Mucosa of descending colon (tissue), 3 donors: Measurements from ENCODE around the gene PDE11A. TPM values are rescaled to one million over a fixed set of nuclear protein-coding genes. Genes with fewer than 3 reads are reported as not detected.

Experiments used
- ATAC-seq: fragments of 200-7000 bp; cut with Tn5 transposase; one replicate; pipeline ENCODE4 v1.9.1; 2020; ENCODE audit warnings: mild to moderate bottlenecking, moderate library complexity
- DNase-seq, 3 donors: peaks; one replicate each; pipeline ENCODE4 v3.0.0-alpha.2; 2020
- H3K36me3 ChIP-seq: fragments of 200-600 bp; one replicate; pipeline ENCODE4 v1.8.0; 2021; ENCODE audit warnings: low read depth, mild to moderate bottlenecking
- H3K4me1 ChIP-seq: fragments of 200-600 bp; one replicate; pipeline ENCODE4 v1.8.0; 2021; ENCODE audit warnings: low read depth, mild to moderate bottlenecking
- H3K4me3 ChIP-seq: fragments of 200-600 bp; one replicate; pipeline ENCODE4 v1.8.0; 2021; ENCODE audit warnings: mild to moderate bottlenecking
- H3K9me3 ChIP-seq: fragments of 200-600 bp; one replicate; pipeline ENCODE4 v1.8.0; 2021; ENCODE audit warnings: mild to moderate bottlenecking
- intact Hi-C, 2 donors: fragments of 100-400 bp; cut with DNase I in 1 of 2; cut with micrococcal nuclease in 1 of 2; formaldehyde crosslinking; loops; one replicate each; pipeline versions ENCODE4 v1.11.0 to v1.11.1; 2022; cut with DNase I, micrococcal nuclease
- total RNA-seq, 3 donors: library from RNA; stranded (reverse); fragmentation: NEBNext Ultra II Directional in 2 of 3; extraction: Animal tissue kit (Norgen Biotek cat#: 25700) in 2 of 3; gene quantifications; one replicate each; pipeline versions ENCODE4 v1.2.1 to v1.2.4, GENCODE V29; 2021 to 2023
- TF ChIP-seq, protein P1 (sequence below): fragments of 200-600 bp; IDR thresholded peaks from one replicate; pipeline ENCODE4 v1.8.0; 2022; ENCODE audit warnings: antibody characterized with exemption, mild to moderate bottlenecking
- donor health status: DM: no; HTN: no; CAD: no; lungs with moderate emphysema.
- donor health status: DM: no; HTN: no; CAD: no.
- donor health status: DM: no; HTN: yes; CAD: no.

The PDE11A gene
- total RNA-seq, 3 donors from 2014 or later = 1.0 to 3.2 (median 2.7) TPM

DNA sequence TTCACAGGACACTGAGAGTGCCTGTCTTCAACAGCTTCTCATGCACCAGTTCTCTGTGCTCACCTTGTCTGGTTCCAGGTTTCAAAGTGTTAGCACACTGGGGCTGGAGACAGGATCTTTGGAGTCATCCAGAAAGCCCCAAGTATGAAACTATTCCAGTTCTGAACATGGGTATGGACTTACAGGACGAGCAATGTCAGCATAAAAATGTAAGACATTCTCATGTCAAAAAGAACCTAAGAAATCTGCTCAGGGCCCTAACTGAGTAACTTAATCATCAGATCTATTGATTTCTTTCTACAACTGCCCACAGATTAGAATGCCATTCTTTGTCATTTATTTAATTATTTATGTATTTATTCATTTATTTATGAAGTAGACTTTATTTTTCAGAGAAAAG, 495.5 kb downstream of the PDE11A start:
- DNase-seq = no peak
- H3K36me3 ChIP-seq = no peaks in the 10 kb centered on the region
- H3K9me3 ChIP-seq = no peaks in the 10 kb centered on the region
- TF ChIP-seq, protein P1, sequence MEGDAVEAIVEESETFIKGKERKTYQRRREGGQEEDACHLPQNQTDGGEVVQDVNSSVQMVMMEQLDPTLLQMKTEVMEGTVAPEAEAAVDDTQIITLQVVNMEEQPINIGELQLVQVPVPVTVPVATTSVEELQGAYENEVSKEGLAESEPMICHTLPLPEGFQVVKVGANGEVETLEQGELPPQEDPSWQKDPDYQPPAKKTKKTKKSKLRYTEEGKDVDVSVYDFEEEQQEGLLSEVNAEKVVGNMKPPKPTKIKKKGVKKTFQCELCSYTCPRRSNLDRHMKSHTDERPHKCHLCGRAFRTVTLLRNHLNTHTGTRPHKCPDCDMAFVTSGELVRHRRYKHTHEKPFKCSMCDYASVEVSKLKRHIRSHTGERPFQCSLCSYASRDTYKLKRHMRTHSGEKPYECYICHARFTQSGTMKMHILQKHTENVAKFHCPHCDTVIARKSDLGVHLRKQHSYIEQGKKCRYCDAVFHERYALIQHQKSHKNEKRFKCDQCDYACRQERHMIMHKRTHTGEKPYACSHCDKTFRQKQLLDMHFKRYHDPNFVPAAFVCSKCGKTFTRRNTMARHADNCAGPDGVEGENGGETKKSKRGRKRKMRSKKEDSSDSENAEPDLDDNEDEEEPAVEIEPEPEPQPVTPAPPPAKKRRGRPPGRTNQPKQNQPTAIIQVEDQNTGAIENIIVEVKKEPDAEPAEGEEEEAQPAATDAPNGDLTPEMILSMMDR = no peak
- no peaks in the 10 kb centered on the region for H3K4me1 ChIP-seq
- no peak overlapping the region for H3K4me3 ChIP-seq
- no peak for ATAC-seq
- intact Hi-C loops = no loop called here

DNA sequence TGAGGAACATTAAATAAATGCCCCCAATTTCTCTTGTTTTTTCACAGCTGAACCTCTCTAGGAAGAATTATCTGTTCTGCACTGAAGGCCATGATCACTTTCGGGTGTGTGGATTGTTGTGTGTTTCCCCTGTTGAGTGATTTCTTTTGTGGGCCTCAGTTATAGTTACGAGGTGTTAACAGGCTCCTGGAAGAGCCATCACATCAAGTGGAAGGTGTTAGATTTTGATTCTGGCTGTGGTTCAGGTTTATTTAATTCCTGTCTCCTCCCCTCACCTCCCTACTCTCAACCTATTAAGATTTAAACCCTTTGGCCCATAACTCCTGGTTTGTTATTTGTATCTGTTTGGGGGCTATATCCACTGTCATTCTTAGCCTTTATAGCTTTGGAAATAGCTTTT, 497.2 kb downstream of the PDE11A start:
- H3K36me3 ChIP-seq = no peaks in the 10 kb centered on the region
- no peaks in the 10 kb centered on the region for H3K4me1 ChIP-seq
- DNase-seq (no peak), ATAC-seq (no peak)
- no peak overlapping the region for H3K4me3 ChIP-seq
- TF ChIP-seq, protein P1 = no peak
- H3K9me3 ChIP-seq = no peaks in the 10 kb centered on the region
- intact Hi-C loops = no loop called here

DNA sequence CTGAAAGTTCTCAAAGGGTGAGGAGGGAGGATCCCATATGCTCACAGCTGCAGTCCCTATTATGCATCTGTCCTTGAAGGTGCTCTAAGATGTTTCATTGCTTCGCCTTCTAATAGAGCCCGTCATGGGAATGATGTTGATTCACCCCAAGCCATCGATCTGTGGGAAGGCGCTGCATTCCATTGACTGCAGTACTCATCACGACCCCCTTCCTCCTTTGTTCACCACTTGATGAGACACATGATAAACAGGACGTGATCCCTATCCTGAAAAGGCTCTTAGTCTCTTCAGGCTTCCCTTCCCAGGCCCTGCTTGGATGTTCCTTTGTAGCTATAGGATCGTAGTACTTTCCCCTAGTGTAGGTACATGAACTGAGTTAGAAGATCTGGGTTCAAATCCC, 498.2 kb downstream of the PDE11A start:
- no peaks in the 10 kb centered on the region for H3K36me3 ChIP-seq
- H3K4me1 ChIP-seq = no peaks in the 10 kb centered on the region
- intact Hi-C loops = no loop called here
- TF ChIP-seq, protein P1 = no peak
- DNase-seq = no peak
- ATAC-seq = no peak
- no peaks in the 10 kb centered on the region for H3K9me3 ChIP-seq
- H3K4me3 ChIP-seq = no peak overlapping the region

Other genes starting within 250 kb of the PDE11A start
- 10 to 100 TPM; 13.4 to 18.3 (median 14.5) TPM for gene RBM45, start 39.7 kb upstream of the PDE11A start, total RNA-seq
- gene OSBPL6, start 121.7 kb upstream of the PDE11A start, total RNA-seq = 1 to 10 TPM; 1.3 to 2.7 (median 1.5) TPM